Measurements from ENCODE around the gene BRS3. TPM values are rescaled to one million over a fixed set of nuclear protein-coding genes. Genes with fewer than 3 reads are reported as not detected.

The BRS3 gene
- total and polyA plus RNA-seq, 9 of the 15 experiments (the other 6 are each of a cell fraction or from before 2014, with no cell fraction given): not detected

- TF ChIP-seq ZNF740 (CRISPR knock-in tag; IDR thresholded peaks at IDR 0.05) (no peak), ZNF740 (tag; IDR thresholded peaks at IDR 0.05) (peak in 1 of 2 experiments; percentile 26; a peak in 1 of 4 replicates), NFRKB (IDR thresholded peaks at IDR 0.05; ENCODE audit: low read depth) (0 out of 2 replicates have a peak, but pooled peaks have one; percentile 27), POLR2G (IDR thresholded peaks at IDR 0.05; ENCODE audit: low read depth, low read length) (peak; percentile 86), MAZ (CRISPR knock-in tag; conservative IDR thresholded peaks at IDR 0.05 in 1 of 2, IDR thresholded peaks at IDR 0.05 in 1 of 2) (peak; percentile 34 to 45; a peak in 1 of 4 replicates), TAF1 (IDR thresholded peaks at IDR 0.05; ENCODE audit: control insufficient read depth, extremely low read depth, insufficient read depth, low read length, severe bottlenecking) (peak; percentile 58), ZBTB11 (CRISPR knock-in tag; IDR thresholded peaks at IDR 0.05) (peak in 1 of 3 experiments; percentile 65; a peak in 1 of 6 replicates), TAF7 (tag; IDR thresholded peaks at IDR 0.05) (peak; percentile 50), ZNF395 (CRISPR knock-in tag; IDR thresholded peaks at IDR 0.05) (peak; percentile 38; the same call in 1 of the 2 replicates), CREB3L1 (IDR thresholded peaks at IDR 0.05; ENCODE audit: borderline replicate concordance, low read depth) (peak; percentile 85; the same call in 1 of the 2 replicates), LCOR (CRISPR knock-in tag; IDR thresholded peaks at IDR 0.05) (0 out of 2 replicates have a peak, but pooled peaks have one; percentile 34), ZHX1 (conservative IDR thresholded peaks at IDR 0.05; ENCODE audit: low read length) (no peak), PML (IDR thresholded peaks at IDR 0.05; ENCODE audit: low read length) (peak; percentile 57; the same call in 1 of the 2 replicates), GABPA (tag; conservative IDR thresholded peaks at IDR 0.05; ENCODE audit: low read depth) (peak; percentile 57)
These were observed 9.2 kb downstream of the BRS3 start (continued) for GRCh38 chrX:136496764-136497555.
